ENCODE results near the gene RBM8A.
A peak's percentile ranks its signal among the peaks of the same experiment; 100 is the strongest.

Gene RBM8A

DNA sequence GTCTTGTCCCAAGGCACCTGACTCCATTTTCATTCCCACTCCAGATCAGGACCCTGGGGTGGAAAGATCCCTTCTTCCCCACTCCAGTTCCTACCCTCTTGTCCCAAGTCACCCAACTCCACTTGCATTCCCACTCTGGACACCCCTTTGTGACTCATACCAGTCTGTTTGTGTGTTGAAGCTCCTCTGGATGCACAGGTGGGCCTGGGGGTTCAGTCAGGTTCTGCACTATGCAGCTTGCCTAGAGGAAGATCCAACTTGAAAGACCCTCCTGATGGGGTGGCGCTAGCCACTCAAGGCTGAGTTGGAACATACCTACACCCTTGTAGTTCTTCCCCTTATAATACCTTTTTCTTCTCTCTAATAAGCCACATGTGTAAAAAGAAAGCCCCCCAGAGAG lies 31.8 kb downstream of the RBM8A start:
- TF ChIP-seq ZBTB7A (IDR thresholded peaks at IDR 0.05; ENCODE audit: low read depth) (no peak), TCF12 (IDR thresholded peaks at IDR 0.05; ENCODE audit: low read depth) (no peak)
- TF ChIP-seq, protein P1, sequence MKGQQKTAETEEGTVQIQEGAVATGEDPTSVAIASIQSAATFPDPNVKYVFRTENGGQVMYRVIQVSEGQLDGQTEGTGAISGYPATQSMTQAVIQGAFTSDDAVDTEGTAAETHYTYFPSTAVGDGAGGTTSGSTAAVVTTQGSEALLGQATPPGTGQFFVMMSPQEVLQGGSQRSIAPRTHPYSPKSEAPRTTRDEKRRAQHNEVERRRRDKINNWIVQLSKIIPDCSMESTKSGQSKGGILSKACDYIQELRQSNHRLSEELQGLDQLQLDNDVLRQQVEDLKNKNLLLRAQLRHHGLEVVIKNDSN (IDR thresholded peaks at IDR 0.05) = no peak

- TF ChIP-seq REST (IDR thresholded peaks at IDR 0.05; ENCODE audit: low read depth) (no peak), CEBPB (IDR thresholded peaks at IDR 0.05) (no peak), FOXM1 (IDR thresholded peaks at IDR 0.05; ENCODE audit: borderline replicate concordance, low read depth) (no peak), TCF12 (IDR thresholded peaks at IDR 0.05; ENCODE audit: low read depth) (no peak), YY1 (IDR thresholded peaks at IDR 0.05; ENCODE audit: low read depth) (no peak), CREB1 (IDR thresholded peaks at IDR 0.05; ENCODE audit: low read depth) (no peak), RAD21 (IDR thresholded peaks at IDR 0.05; ENCODE audit: low read depth) (no peak), TAF1 (IDR thresholded peaks at IDR 0.05; ENCODE audit: low read depth) (no peak), TEAD4 (IDR thresholded peaks at IDR 0.05) (no peak)
- TF ChIP-seq, protein P2, sequence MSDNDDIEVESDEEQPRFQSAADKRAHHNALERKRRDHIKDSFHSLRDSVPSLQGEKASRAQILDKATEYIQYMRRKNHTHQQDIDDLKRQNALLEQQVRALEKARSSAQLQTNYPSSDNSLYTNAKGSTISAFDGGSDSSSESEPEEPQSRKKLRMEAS (IDR thresholded peaks at IDR 0.05) = no peak
These were observed 33.8 kb downstream of the RBM8A start for GRCh38 chr1:145893306-145894055.

- TF ChIP-seq RAD21 (IDR thresholded peaks at IDR 0.05; ENCODE audit: low read depth) = no peak
- TF ChIP-seq TEAD4 (IDR thresholded peaks at IDR 0.05) = no peak
These were observed 34.7 kb downstream of the RBM8A start for GRCh38 chr1:145892486-145893087.

DNA sequence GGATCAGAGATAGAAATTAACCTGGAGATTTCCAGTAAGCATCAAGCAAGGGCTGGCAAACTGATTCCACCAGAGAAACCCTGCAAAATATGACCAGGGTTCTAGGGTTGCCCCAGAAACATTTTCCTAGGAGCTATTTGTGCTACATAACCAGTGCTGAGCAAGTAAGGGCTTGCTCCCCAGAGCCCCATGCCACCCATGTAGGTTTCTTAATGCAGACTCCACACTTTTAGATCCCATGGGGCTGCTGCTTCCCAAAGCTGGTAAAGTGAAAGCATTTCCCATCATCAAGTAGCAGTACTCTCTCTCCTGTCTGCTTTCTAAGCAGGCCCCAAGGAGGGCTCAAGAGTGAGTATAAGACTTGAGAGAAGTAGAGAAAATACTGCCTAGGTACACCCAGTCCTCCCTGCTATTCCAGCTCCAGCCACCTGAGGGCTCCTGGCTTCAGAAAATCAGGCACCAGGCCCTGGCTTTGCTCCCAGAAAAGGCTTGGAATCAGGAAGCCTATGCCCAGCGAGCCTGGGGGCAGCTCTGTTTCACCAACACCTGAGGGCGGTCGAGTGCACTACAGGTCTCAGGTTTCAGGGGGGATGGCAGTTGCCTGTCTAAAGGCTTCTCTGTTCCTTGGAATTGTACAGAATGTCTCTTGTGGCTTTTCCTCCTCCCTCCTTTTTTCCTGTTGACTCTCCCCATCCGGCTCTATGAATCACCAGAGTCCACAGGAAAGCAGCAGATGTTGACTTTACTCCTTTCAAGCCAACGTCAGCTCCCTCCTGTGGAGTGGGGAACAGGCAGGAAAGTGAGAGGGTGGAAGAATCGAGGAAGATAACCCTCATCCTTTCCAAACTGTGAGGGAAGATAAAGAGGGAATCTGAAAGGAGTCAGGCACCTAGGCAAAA lies 35.4 kb downstream of the RBM8A start:
- TF ChIP-seq CREB1 (IDR thresholded peaks at IDR 0.05; ENCODE audit: low read depth) = no peak
- TF ChIP-seq CEBPB (IDR thresholded peaks at IDR 0.05) = no peak
- peak; percentile 86 for TF ChIP-seq NFIC (IDR thresholded peaks at IDR 0.05)
- 0 out of 2 replicates have a peak, but pooled peaks have one; percentile 35 for TF ChIP-seq ZBTB7A (IDR thresholded peaks at IDR 0.05; ENCODE audit: low read depth)
- peak; percentile 55; the same call in 1 of the 2 replicates for TF ChIP-seq EP300 (IDR thresholded peaks at IDR 0.05; ENCODE audit: borderline replicate concordance)
- 0 out of 2 replicates have a peak, but pooled peaks have one; percentile 31 for TF ChIP-seq TEAD4 (IDR thresholded peaks at IDR 0.05)
- peak; percentile 51 for TF ChIP-seq TCF12 (IDR thresholded peaks at IDR 0.05; ENCODE audit: low read depth)
- peak; percentile 93 for TF ChIP-seq RAD21 (IDR thresholded peaks at IDR 0.05; ENCODE audit: low read depth)
- TF ChIP-seq YY1 (IDR thresholded peaks at IDR 0.05; ENCODE audit: low read depth) = peak; percentile 28; the same call in 1 of the 2 replicates
- TF ChIP-seq, protein P2 (IDR thresholded peaks at IDR 0.05) = peak; percentile 38; the same call in 1 of the 2 replicates

DNA sequence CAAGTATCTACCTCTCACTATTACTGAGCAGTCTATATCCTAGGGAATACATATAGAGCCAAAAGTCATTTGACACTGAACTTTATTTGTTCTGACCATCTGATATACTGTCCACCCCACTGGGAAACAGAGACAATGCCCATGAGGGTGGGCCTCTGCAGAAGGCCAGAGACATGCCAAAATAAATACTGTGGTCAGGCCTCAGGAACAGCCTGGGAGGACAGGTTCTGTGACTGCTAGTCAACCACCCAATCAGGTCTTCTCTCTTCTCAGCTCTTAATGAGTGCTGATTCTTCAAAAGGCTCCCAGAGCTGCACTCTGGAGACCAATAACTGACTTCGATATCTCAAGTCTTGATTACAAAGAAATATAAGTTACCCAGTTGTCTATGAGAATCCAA lies 36.1 kb downstream of the RBM8A start:
- no peak for TF ChIP-seq REST (IDR thresholded peaks at IDR 0.05; ENCODE audit: low read depth)
- TF ChIP-seq, protein P2 (IDR thresholded peaks at IDR 0.05) = peak; percentile 41; the same call in 1 of the 2 replicates
- TF ChIP-seq, protein P1 (IDR thresholded peaks at IDR 0.05) = no peak
- no peak; the same call in 1 of the 2 replicates for TF ChIP-seq ZBTB7A (IDR thresholded peaks at IDR 0.05; ENCODE audit: low read depth)
- peak; percentile 77; the same call in 1 of the 2 replicates for TF ChIP-seq EP300 (IDR thresholded peaks at IDR 0.05; ENCODE audit: borderline replicate concordance)
- peak; percentile 91 for TF ChIP-seq NFIC (IDR thresholded peaks at IDR 0.05)
- no peak for TF ChIP-seq TEAD4 (IDR thresholded peaks at IDR 0.05)
- TF ChIP-seq TCF12 (IDR thresholded peaks at IDR 0.05; ENCODE audit: low read depth) = peak; percentile 57; the same call in 1 of the 2 replicates
- no peak for TF ChIP-seq TAF1 (IDR thresholded peaks at IDR 0.05; ENCODE audit: low read depth)
- no peak for TF ChIP-seq RAD21 (IDR thresholded peaks at IDR 0.05; ENCODE audit: low read depth)
- peak; percentile 47; the same call in 1 of the 2 replicates for TF ChIP-seq FOXM1 (IDR thresholded peaks at IDR 0.05; ENCODE audit: borderline replicate concordance, low read depth)
- TF ChIP-seq EGR1 (IDR thresholded peaks at IDR 0.05) = no peak
